ENCODE results near the gene RTN4R.
A peak's percentile ranks its signal among the peaks of the same experiment; 100 is the strongest.
"Not testable (repeated sequence)": the region's sequence is repeated elsewhere in the genome, so short reads cannot be mapped to it uniquely, and the experiment has no call there.

The RTN4R gene

DNA sequence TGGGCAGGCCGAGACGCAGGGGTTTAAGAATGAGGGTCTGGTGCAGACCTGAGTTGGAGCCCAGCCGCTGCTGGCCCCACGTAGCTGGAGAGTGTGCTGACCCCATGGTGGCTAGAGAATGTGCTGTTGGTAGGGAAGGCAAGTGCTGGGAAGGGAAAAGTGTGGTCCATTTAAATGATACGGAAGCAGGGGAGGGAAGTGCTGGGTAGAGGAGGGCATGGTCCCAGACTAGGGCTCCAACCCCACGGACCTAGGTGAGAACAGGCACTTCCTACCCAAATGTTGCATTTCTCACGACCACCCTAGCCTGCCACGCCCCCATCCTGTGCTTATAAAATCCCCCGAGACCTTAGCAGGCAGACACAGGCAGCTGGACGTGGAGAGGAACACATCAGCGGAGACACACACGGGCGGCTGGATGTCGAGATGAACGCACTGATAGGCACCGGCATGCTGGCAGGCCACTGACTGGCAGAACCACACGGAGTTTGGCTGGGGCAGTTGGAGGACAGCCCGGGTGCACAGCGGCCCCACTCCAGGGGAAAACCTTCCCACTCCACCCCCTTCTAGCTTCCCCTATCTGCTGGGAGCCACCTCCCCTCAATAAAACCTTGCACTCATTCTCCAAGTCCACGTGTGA lies 18.8 kb upstream of the RTN4R start:
- DNase-seq (ENCODE audit: low spot score) = not testable (repeated sequence)

DNA sequence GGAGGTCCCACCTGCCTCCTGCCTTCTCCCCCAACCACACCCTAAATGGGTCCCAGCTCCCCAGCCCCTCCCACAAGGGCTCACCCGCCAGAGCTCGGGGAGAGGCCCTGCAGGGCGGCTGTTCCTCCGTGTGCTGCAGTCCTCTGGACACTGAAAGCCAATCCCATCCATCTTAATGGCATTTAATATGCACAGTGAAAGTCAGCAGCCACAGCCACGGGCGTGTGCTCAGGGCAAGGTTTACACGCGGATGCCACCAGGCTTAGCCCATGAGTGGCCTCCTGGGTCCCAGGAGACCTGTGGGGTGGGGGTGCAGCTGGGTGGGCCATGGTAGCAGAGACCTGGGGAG lies 18.2 kb upstream of the RTN4R start:
- DNase-seq (ENCODE audit: low spot score) = not testable (repeated sequence)

DNA sequence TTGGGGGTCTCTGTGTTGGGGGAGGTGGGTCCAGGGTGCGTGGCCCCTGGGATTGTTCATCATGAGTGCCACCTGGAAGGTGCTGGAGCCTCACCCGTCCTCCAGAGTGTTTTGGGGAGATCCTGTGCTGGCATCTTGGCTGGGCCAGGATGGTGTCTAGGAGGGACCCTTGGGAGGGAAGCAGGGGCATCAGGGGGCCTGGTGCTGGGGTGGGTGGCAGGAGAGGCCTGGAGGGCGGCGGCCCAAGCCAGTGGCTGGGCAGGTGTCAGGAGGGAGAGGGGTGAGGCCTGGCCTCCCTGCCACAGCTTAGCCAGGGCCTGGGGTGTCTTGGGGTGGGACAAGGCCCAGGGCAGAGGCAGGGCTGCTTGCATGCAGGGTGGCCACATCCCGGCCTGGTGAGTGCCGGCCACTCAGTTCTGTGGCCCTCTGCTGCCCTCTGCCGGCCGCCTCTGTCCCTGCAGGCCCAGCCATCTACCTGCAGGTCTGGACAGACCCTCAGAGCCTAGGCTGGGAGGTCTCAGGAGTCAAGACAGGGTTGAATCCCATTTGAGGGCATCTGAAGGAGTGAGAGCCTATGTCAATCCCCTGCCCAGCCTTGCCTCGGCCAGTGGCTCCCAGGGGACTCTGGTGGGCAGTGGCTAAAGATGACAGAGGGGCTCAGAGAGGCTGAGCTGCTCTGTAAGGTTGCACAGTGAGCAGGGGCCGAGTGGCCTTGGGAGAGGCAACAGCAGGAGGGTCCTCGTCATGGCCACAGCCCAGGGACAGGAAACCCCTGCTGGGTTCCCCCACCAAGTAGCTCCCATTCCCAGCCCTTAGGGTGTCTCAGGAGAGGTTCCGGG lies 17.6 kb upstream of the RTN4R start:
- peak; percentile 65 for DNase-seq (ENCODE audit: low spot score)

DNA sequence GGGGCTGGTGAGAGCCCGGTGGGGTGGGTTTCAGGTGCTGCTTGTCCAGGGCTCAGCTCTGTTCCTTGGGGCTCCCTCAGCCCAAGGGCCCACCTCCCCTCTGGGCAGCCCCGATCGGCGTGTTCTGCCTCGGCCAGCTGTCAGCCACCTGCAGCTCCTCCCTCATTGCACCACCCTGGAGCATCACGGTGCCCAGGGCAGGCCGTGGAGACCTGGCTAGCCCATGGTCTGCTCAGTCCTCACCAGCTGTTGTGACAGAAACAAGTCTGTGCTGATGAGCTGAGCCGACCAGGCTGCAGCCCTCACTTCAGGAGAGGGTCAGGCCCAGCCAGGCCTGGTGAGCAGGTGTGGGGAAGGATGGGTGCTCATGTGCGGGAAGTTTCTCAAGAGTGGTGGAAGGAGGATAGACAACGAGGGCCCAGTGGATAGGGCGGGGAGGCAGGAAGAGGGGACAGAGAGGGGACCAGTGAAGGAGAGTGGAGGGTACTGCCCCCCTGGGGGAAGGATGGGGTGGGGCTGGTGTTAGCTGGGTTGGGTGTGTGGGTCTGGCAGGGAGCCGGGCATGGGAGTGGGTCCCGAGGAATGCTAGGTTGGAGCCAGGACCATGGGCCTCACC lies 16.5 kb upstream of the RTN4R start:
- DNase-seq (ENCODE audit: low spot score) = no peak

DNA sequence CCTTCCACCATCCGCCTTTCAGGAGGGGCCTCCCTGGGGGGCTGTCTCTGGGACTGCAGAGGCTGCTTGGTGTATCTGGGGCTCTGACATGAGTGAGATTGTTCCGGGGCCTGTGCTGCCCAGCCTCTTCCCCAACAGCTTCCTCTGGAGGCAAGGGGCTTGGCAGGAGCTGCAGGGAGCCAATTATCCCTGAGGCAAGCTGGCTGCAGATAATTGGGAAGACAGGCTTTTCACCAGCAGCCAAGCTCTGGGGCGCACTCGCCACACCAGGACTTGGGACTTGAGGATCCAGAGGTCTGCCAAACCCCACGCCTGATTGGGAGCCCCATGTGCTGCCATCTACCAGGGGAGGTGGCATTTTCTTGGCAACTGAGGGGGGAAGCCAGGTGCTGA lies 15.6 kb upstream of the RTN4R start:
- DNase-seq (ENCODE audit: low spot score) = no peak

DNA sequence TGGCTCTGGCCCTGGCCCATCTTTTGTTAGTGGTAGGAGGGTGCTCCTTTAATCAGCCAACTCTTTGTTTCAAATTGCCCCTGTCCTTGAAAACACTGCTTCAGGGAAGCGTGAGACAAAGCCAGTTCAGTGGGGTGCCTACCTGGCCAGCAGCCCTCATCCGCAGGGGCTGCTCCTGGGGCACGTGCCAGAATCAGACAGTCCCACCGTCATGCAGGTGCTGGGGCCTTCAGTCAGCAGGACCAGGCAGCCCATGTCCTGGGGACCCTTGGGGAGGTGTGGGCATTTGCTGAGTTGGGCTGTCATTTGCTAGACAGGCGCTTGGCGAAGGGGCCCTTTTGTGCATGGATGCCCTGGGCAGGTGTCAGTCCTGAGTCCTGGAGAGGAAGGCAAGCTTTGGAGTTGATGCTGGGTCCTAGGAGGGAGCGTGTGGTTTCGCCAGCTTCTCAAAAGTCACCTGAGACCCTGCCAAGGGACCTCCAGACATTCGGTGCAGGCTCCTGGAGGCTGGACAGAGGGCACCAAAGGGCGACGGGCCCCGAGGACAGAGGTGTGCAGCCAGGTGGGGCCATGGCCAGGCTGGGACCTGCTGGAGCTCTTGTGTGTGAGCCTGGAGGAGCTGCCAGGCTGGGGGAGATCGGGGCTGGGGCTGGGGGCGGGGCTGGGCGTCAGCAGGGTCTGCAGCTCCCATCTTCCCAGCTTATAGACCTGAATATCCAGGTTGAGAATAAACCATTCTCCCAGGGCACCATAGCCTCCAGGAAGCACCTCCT lies 15.0 kb upstream of the RTN4R start:
- no peak for DNase-seq (ENCODE audit: low spot score)

DNA sequence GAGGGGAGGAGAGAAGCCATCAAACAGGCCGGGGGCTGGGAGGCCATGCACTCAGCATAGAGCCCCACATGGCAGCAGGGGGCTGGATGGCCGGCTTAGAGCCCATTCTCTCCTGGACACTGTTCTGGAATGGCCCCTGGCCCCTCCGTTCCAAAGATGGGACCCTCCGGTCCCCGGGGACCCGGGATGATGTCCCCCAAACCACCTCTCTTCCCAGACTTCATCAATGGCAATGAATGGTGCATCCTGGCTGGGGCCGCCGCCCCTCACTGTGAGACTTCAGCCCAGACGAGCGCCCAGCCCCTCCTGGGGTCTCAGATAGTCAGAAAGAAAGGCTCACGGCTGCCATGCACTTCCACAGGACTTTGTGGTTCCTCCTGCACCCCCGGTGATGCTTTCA lies 13.8 kb upstream of the RTN4R start:
- DNase-seq (ENCODE audit: low spot score) = no peak

DNA sequence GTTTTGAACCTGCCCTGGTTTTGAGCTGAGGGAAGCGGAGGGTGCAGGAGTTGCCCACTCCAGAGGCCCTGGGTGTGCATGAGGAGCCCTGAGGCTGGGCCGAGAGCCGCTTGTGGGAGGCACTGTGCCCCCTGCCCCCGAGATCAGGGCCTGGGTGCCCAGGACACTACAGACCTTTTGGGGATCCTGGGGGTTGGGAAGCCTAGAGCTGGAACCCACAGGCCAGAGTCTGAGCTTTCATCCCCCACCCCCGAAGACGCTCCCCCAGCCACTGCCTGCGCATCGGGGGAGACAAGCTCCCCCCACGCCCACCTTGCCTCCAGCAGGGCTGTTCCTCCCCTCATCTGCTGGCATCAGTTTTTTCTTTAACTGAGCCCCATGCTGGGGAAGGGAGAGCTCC lies 13.4 kb upstream of the RTN4R start:
- not testable (repeated sequence) for DNase-seq (ENCODE audit: low spot score)

DNA sequence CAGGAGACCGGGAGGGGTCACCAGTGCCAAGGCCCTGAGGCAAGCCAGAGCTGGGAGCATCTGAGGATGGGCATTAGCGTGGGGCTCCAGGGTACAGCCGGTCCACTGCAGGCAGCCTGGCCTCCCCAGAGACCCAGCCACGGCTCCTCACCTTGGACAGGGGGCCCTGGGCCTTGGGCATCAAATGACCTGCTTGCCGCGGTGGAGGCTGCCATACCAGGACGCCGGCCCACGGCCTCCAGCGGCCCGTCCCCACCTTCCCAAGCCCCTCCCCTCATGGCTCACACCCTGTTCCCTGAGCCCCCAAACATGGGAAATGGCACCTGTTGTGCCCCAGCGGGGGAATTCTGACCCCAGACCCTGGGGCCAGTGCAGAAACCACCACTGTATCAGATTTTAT lies 12.7 kb upstream of the RTN4R start:
- DNase-seq (ENCODE audit: low spot score) = no peak

DNA sequence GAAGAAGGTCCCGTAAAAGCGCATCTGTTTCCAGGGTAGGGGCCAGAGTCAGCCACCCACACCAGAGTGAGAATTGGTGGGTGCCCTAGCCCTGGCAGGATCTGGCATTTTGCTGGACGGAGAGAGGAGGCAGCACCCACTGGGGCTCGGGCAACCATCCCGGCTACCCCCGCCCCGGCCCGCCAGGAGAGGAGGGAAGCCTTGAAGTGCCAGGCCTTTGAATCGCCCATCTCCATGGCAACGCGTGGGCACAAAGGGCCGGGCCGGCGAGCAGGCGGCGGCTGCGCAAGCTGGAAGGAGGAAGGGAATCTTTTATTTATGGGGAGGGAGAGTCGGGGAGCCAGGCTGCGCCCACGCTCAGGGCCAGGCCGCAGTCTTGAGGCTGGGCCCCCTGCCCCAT lies 12.0 kb upstream of the RTN4R start:
- DNase-seq (ENCODE audit: low spot score) = not testable (repeated sequence)

DNA sequence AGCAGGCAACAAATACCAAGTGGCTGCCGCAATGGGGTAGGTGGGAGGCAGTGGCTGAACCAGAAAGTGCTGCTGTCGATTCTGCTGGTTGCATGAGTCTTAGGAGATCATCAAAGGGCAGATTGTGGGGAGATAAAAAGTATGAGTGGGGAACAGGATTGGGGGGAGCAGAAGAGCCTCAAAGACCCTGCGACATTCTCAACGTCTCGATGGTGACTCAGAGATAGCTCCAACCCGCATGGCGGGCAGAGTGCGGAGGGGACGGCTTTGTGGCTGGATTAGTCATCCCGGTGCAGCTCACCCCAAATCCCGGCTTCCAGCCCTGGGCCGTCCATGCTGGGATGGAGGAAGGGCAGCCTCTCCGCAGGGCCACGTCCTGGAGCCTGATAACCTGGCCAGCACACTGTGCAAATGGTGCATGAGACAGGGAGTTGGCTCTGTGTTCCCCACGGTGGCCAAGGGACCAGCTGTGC lies 11.6 kb upstream of the RTN4R start:
- no peak for DNase-seq (ENCODE audit: low spot score)

DNA sequence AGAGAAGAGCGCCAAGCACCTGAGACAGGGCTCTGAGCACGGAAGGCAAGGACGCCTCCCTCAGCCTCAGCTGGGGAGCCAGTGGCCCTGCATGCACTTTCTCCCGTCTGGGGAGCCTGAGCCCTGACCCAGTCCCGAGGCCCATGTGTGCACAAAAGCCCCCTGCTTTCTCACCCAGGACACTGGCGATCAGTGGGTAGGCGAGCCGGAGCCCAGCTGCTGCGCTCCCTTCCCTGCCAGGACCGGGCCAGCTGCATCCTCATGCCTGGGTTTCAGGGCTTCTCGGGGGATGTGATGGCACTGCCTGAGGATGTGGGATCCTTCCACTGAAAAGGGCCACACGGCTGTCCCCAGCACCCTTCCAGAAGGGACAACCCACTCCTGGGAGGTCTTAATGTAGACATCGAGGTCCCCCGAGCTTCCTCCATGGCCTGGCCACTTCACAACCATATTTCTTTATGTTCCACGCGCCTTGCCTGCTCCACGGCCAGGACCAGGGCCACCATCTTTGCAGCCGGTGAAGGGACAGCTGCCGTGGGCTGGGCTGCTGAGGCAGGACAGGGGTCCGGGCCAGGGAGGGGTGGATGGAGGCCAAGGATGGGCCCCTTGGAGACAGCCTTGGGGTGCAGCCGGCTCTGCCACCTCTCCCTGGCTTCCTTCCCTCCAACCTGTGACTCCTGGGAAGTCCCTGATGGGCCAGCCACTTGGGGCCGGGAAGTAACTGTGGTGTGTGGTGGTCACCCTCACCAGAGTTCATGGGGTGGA lies 10.8 kb upstream of the RTN4R start:
- DNase-seq (ENCODE audit: low spot score) = not testable (repeated sequence)

DNA sequence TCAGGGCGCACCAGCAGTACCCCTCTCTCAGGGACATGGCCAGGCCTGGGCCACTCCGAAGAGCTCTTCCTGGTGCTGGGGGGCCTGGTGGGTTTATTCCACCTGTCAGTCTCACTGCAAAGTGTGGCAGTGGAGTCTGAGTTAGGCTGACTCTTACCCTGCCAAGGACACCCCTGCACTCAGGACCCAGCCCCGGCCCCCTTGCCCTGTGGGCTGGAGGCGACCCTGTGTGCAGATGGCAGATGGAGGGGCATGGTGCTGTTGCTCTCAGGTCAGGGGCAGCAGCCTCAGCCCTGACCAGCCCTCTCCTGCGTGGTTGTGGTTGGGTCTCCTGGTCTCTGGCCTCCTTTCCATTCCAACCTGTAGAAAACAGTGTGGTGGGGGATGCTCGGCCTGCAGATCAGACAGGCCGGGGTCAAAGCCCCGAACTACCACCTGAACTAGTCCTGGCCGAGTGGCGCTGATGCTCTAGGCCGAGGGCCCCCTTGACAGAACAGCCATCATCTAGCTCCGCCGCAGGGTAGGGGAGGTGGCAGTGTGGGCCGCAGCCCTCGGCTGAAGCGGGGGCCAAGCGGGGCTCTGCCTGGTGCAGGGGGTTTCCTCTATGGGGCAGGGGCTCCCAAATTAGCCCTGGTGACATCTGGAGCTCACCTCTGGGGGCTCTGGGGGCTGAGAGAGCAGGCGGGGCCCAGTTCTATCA lies 10.0 kb upstream of the RTN4R start:
- DNase-seq (ENCODE audit: low spot score) = not testable (repeated sequence)

DNA sequence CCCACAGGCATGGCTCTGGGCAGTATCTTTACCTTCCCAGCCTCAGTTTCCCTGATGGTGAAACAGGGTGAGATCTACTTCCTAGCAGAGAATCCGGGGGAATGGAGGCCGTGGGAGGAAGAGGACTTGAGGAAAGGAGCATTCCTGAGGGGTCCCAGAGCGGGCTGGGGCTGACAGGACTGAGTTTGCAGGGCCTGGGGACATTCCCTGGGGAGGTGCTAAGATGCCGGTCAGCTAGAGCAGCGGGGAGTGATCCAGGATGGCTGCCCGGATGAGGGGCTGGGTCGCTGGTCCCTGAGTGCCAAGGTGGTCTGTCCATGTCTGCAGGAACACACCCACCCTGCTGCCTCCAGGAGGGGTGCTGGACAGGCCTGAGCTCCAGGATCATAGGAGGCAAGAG lies 8.3 kb upstream of the RTN4R start:
- DNase-seq (ENCODE audit: low spot score) = no peak

DNA sequence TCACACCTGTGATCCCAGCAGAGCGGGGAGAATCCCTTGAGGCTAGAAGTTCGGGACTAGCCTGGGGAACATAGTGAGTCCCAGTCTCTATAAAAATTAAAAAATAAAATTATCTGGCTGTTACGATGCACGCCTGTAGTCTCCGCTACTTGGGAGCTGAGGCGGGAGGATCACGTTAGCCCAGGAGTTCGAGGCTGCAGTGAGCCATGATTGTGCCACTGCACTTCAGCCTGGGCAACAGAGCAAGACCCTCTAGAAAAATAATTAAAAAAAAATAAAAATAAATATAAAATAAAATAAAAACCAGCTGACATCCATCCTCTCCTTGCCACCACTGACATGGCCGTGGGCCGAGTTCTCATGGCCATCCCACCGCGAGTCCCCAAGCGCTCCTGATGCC lies 7.7 kb upstream of the RTN4R start:
- DNase-seq (ENCODE audit: low spot score) = no peak

DNA sequence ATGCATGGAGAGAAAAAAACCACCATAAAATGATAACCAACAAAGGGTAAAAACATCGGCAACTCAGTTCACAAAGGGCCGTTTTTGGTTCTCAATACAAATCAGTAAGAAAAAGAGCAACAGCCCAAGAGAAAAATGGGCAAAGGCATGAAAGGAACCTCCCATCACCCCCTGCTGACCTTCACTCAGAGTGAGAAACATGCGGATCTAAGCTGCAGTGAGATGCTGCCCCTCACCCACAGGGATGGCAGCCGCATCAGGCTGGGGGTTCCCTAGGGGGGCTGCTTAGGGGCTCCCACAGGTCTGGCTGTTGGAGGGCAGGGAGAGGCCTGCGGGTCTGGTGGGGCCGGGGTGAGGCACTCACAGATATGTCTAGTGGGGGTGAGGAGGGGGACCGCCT lies 7.2 kb upstream of the RTN4R start:
- DNase-seq (ENCODE audit: low spot score) = not testable (repeated sequence)

DNA sequence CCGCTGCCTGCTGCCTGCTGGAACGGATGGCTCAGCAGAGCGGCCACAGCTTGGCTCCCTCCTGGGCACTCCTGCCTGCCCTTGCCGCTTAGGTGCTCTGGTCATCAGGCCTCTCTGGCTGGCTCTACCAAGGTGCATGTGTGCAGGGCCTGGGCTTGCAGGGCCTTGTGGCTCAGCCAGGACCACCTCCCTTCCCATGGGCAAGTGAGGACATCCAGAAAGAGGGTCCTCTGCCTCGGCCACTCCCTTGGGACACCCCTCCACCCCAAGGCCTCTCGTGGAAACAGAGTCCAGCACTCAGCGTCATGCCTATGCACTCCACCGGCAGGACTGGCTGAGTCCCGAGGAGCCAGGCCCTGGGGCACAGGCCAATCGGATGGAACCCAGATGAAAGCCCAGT lies 6.3 kb upstream of the RTN4R start:
- DNase-seq (ENCODE audit: low spot score) = not testable (repeated sequence)

DNA sequence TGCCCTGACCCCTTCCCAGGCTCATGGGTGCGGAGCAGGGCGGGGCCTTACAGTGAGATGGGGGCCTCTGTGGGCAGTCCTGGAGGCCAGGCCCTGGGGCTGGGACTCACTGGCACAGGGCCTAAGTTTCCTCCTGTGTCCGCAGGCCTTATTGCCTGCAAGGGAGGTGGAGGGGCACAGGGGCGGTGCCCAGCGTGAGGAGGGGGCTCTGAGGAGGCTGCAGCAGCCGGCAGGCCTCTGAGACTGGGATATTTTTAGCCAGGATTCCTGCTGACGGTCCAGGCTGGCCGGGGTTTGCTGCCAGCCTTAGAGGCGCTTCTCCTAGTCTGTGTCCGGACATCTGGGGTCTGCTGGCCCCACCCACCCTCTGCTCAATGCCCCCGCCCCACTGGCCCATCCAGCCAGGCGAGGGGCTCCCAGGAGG lies 5.7 kb upstream of the RTN4R start:
- no peak for DNase-seq (ENCODE audit: low spot score)

DNA sequence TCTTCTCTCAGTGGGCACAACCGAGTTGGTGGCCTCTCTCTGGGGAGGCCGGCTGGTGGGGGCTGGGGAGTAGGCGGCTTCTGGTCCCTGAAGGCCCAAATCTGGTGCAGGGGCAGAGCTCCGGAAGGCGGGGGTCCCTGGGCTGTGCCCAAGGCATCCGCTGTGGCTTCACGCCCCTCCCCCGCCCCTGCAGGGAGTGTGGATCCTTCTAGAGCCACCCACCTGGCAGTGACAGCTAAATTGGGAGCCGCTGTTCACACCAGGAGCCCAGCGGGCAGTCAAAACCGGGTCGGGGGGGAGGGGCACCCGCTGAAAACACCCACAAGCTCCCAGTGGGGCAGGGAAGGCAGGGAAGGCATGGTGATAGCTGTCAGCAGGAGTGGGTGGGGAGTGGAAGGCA lies 4.6 kb upstream of the RTN4R start:
- no peak for DNase-seq (ENCODE audit: low spot score)

DNA sequence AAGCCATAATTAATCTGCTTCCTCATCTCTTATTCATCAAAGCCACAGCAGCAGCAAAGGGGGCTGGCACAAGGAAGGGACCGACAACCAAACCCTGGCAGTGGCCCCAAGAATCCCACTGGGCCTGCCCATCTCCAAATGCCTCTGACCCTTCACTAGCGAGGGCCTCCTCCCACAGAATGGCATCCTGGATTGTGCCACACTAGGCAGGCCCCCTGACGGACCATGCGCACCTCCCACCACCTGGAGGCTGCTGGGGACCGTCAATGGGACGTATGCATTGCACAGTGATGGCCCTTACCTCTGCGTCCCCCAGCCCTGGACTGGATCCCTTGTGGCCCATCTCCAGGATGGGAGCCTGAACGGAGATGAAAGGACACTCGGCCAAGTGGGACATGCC lies 4.1 kb upstream of the RTN4R start:
- DNase-seq (ENCODE audit: low spot score) = no peak

Measured in hematopoietic multipotent progenitor cell treated with erythropoietin and hydrocortisone succinate and interleukin-3 and kit ligand, for 15 days (in vitro differentiated cells).